HEK293T (cell line): ENCODE data around the gene PAK1IP1.
"Not testable (repeated sequence)": the region's sequence is repeated elsewhere in the genome, so short reads cannot be mapped to it uniquely, and the experiment has no call there.

ENCODE experiments used
- ARNT ChIP-seq: fragments of 450-650 bp; IDR thresholded peaks from 2 replicates; pipeline ENCODE4 v1.6.1; 2017; ENCODE audit warnings: mild to moderate bottlenecking
- BHLHE40 ChIP-seq: fragments of 450-650 bp; IDR thresholded peaks from 2 replicates; pipeline ENCODE4 v1.6.1; 2016; ENCODE audit warnings: mild to moderate bottlenecking, moderate library complexity, borderline replicate concordance
- PKNOX1 ChIP-seq: fragments of 450-650 bp; IDR thresholded peaks from 2 replicates; pipeline ENCODE4 v1.6.1; 2016
- SUZ12 ChIP-seq: fragments of 450-650 bp; IDR thresholded peaks from 2 replicates; pipeline ENCODE4 v1.6.1; 2016; ENCODE audit warnings: mild to moderate bottlenecking

- TF ChIP-seq PKNOX1, ARNT, SUZ12, BHLHE40: not testable (repeated sequence)
Measured at GRCh38 chr6:10741643-10742042, 46.9 kb downstream of the PAK1IP1 start.
